Measurements from ENCODE around the gene CSKMT. TPM values are rescaled to one million over a fixed set of nuclear protein-coding genes. Genes with fewer than 3 reads are reported as not detected.
"Not testable (repeated sequence)": the region's sequence is repeated elsewhere in the genome, so short reads cannot be mapped to it uniquely, and the experiment has no call there.

Gene CSKMT
- total and polyA plus RNA-seq, 4 experiments from 2014 or later = 3.0 to 32.3 (median 17.6) TPM

DNA sequence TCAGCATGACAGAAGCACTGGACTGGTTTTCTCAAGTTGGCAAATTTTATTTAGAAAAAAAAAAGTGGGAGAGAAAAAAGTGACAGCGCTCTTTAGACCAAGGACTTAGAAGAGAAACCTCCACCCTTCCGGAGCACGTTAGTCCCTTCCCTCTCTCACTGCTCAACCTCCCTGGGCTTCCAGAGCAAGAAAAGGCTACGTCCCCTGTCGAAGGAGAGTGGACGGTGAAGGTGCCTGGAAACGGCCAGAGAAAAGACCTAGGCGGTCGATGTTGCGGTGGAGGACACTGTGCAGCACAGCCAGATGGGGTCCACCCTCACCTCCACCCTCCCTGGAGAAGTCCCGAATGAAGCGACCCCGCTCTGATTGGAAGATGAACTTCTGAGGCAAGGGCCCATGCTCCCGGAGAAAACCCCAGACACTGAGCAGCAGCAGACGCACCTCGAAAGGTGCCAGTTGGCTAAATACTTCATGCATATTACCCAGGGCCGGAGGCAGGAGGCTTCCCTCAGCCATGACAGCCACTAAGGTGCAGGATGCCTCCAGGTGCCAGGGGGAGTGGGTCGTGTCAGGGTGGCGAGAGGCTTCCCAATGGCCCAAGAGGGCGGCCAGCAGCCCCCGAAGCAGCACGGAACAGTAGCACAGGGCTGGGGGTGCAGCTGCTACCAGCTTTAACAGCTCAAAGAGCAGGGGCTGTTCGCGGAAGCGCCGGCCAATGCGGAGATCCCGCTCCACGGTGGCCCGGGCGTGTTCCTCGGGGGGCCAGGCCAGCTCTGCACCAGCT lies 18.1 kb upstream of the CSKMT start:
- Mint-ChIP-seq H3K27me3 (no peaks in the 10 kb centered on the region), H3K36me3 (peaks cover 0 to 32% of the 10 kb centered on the region in 2 donors), H3K27ac (peak overlapping the region; percentile 84 to 99 (median 97)), H3K4me1 (peaks cover 14 to 51% (median 29%) of the 10 kb centered on the region in 4 donors), H3K9me3 (no peaks in the 10 kb centered on the region), H3K4me3 (peak overlapping the region; percentile 93 to 99 (median 95))
- ChIA-PET POLR2A (ENCODE audit: partially characterized antibody) (interaction anchor here (0.6 to 11.8 kb wide), 38 partner anchors 8 to 235 kb away, joined by 3 to 162 read pairs (median 8); partner anchors contain the start of genes B3GAT3, BSCL2, C11orf98 and CSKMT), CTCF (ENCODE audit: partially characterized antibody) (interaction anchor here (1.0 to 2.1 kb wide), 5 partner anchors 9 to 56 kb away, joined by 3 to 7 read pairs (median 3); partner anchors contain the start of gene TUT1)
- Histone ChIP-seq H3K27me3 (ENCODE audit: insufficient read depth, low read length) (no peaks in the 10 kb centered on the region), H3K4me1 (ENCODE audit: insufficient read depth, low read length) (peaks cover 41% of the 10 kb centered on the region), H3K27ac (ENCODE audit: low read depth, low read length) (peak overlapping the region; percentile 92), H3K9me3 (ENCODE audit: control insufficient read depth in 1 of 2, low read length in 2 of 2) (no peaks in the 10 kb centered on the region), H3K36me3 (ENCODE audit: insufficient read depth, low read length) (peaks cover 22% of the 10 kb centered on the region), H3K4me3 (ENCODE audit: low read length in 2 of 2) (peak overlapping the region in 1 of 2 donors; percentile 55)
- DNase-seq = no peak
- intact Hi-C loops (cut with micrococcal nuclease) = loop anchor here (1.0 to 2.0 kb wide), 5 partner anchors 18 to 62 kb away; partner anchors contain the start of genes C11orf98, CSKMT, EML3 and TUT1

DNA sequence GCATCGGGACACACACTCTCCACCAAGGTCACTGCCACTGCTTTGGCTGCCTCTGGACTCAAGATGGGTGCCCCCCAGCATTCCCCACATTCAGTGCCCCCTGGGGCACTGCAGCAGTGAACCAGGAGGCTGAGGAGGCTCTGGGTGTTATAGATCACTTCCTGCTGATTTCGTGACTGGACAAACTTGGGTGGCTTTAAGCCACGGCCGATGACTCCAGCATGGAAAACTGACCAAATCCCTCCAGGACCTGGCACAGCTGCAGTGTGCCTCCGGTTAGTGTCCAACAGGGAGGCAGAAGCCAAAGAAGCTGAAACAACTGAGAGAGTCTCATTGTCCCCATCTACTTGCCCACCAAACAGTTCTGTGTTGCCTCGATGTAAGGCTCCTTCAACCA lies 17.5 kb upstream of the CSKMT start:
- CTCF ChIA-PET (ENCODE audit: partially characterized antibody) = interaction anchor here (1.1 to 2.1 kb wide), 3 partner anchors 36 to 55 kb away, joined by 3 to 8 read pairs (median 5); no protein-coding TSS in a partner anchor
- Mint-ChIP-seq H3K9me3 (no peaks in the 10 kb centered on the region), H3K27me3 (no peaks in the 10 kb centered on the region), H3K4me3 (no peak overlapping the region), H3K27ac (peak overlapping the region in 2 of 7 donors; percentile 35 to 57), H3K36me3 (peaks cover 0 to 34% of the 10 kb centered on the region in 2 donors), H3K4me1 (peaks cover 18 to 57% (median 34%) of the 10 kb centered on the region in 4 donors)
- Histone ChIP-seq H3K36me3 (ENCODE audit: insufficient read depth, low read length) (peaks cover 21% of the 10 kb centered on the region), H3K4me1 (ENCODE audit: insufficient read depth, low read length) (peaks cover 47% of the 10 kb centered on the region), H3K27me3 (ENCODE audit: insufficient read depth, low read length) (no peaks in the 10 kb centered on the region), H3K27ac (ENCODE audit: low read depth, low read length) (no peak overlapping the region), H3K4me3 (ENCODE audit: low read length in 2 of 2) (no peak overlapping the region), H3K9me3 (ENCODE audit: control insufficient read depth in 1 of 2, low read length in 2 of 2) (no peaks in the 10 kb centered on the region)
- intact Hi-C loops (cut with micrococcal nuclease) = loop anchor here (2.0 kb wide), 2 partner anchors 17 to 57 kb away; partner anchors contain the start of genes C11orf98, CSKMT and TUT1
- no peak for DNase-seq
- POLR2A ChIA-PET (ENCODE audit: partially characterized antibody) = interaction anchor here (0.7 to 11.8 kb wide), 14 partner anchors 16 to 208 kb away, joined by 3 to 162 read pairs (median 9); partner anchors contain the start of genes B3GAT3, C11orf98, CSKMT and EEF1G

DNA sequence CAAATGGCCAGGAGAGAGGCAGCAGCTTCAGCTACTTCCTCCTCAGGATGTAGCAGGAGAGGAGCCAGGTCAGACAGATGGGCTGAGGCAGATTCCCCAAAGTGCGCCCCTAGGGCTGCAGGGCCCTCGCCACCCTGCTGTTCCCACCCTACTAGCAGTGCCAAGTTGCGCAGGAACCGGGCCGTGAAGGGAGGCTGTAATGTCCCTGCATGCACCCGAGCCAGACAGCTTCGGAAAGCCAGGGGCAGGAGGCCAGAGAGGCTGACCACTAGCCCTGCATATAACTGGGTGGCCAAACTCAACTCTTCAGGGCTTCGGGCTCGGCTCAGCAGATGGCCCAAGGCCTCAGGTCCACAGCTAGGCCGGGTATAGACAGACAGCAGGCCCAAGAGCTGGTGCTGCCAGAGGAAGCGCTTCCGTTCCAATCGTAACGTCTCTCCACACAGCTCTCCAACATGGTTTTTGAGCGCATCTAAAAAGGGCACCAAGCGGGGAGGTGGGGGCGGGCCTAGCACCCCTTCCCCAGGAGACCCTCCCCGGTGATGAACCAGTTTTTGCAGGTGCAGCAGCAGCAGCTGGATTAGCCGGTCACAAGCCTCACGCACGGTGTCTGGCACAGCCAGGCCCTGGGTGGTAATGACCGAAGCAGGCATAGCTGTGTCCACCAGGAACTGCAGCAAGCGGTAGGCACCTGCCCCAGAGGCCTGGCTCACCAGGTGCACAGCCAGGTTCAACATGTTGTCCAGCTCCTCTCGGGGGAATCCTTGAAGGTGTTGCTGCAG lies 16.7 kb upstream of the CSKMT start:
- H3K27ac ChIP-seq (ENCODE audit: low read depth, low read length) = no peak overlapping the region
- Mint-ChIP-seq H3K4me3 (no peak overlapping the region), H3K36me3 (peaks cover 0 to 36% of the 10 kb centered on the region in 2 donors), H3K27ac (peak overlapping the region in 1 of 7 donors; percentile 40), H3K4me1 (peaks cover 19 to 63% (median 35%) of the 10 kb centered on the region in 4 donors), H3K9me3 (peaks cover 0 to 2% (median 0%) of the 10 kb centered on the region in 8 donors), H3K27me3 (no peaks in the 10 kb centered on the region)
- CTCF ChIA-PET (ENCODE audit: partially characterized antibody) = interaction anchor here (1.1 to 2.1 kb wide), 5 partner anchors 16 to 56 kb away, joined by 3 to 8 read pairs (median 5); partner anchors contain the start of genes C11orf98 and CSKMT
- H3K9me3 ChIP-seq (ENCODE audit: control insufficient read depth in 1 of 2, low read length in 2 of 2) = no peaks in the 10 kb centered on the region
- POLR2A ChIA-PET (ENCODE audit: partially characterized antibody) = interaction anchor here (0.7 to 11.8 kb wide), 17 partner anchors 12 to 207 kb away, joined by 3 to 162 read pairs (median 6); partner anchors contain the start of genes B3GAT3, C11orf98, CSKMT and EEF1G
- no peak overlapping the region for H3K4me3 ChIP-seq (ENCODE audit: low read length in 2 of 2)
- H3K4me1 ChIP-seq (ENCODE audit: insufficient read depth, low read length) = peaks cover 48% of the 10 kb centered on the region
- peaks cover 18% of the 10 kb centered on the region for H3K36me3 ChIP-seq (ENCODE audit: insufficient read depth, low read length)
- DNase-seq = no peak
- H3K27me3 ChIP-seq (ENCODE audit: insufficient read depth, low read length) = no peaks in the 10 kb centered on the region
- intact Hi-C loops (cut with micrococcal nuclease) = no loop called here

- Histone ChIP-seq H3K27me3 (ENCODE audit: insufficient read depth, low read length) (no peaks in the 10 kb centered on the region), H3K9me3 (ENCODE audit: control insufficient read depth in 1 of 2, low read length in 2 of 2) (no peaks in the 10 kb centered on the region), H3K36me3 (ENCODE audit: insufficient read depth, low read length) (peaks cover 18% of the 10 kb centered on the region), H3K4me3 (ENCODE audit: low read length in 2 of 2) (no peak overlapping the region), H3K4me1 (ENCODE audit: insufficient read depth, low read length) (peaks cover 48% of the 10 kb centered on the region), H3K27ac (ENCODE audit: low read depth, low read length) (no peak overlapping the region)
- Mint-ChIP-seq H3K36me3 (peaks cover 0 to 39% of the 10 kb centered on the region in 2 donors), H3K4me1 (peaks cover 21 to 67% (median 38%) of the 10 kb centered on the region in 4 donors), H3K9me3 (peaks cover 0 to 6% (median 0%) of the 10 kb centered on the region in 8 donors), H3K4me3 (peak overlapping the region in 2 of 8 donors; percentile 17 to 39), H3K27me3 (no peaks in the 10 kb centered on the region), H3K27ac (peak overlapping the region in 1 of 7 donors; percentile 66)
- CTCF ChIA-PET (ENCODE audit: partially characterized antibody) = interaction anchor here (0.5 to 2.1 kb wide), 5 partner anchors 16 to 233 kb away, joined by 3 to 8 read pairs (median 5); partner anchors contain the start of genes C11orf98 and CSKMT
- POLR2A ChIA-PET (ENCODE audit: partially characterized antibody) = interaction anchor here (0.8 to 11.8 kb wide), 14 partner anchors 13 to 207 kb away, joined by 3 to 162 read pairs (median 8); partner anchors contain the start of genes B3GAT3, C11orf98, CSKMT and EEF1G
- no peak for DNase-seq
- intact Hi-C loops (cut with micrococcal nuclease) = no loop called here
Observed at GRCh38 chr11:62648967-62649364, 16.1 kb upstream of the CSKMT start.

GRCh38 chr11:62649486-62649885 lies 15.6 kb upstream of the CSKMT start:
- Mint-ChIP-seq H3K27me3 (no peaks in the 10 kb centered on the region), H3K36me3 (peaks cover 0 to 36% of the 10 kb centered on the region in 2 donors), H3K4me3 (peak overlapping the region in 1 of 8 donors; percentile 30), H3K27ac (peak overlapping the region in 3 of 7 donors; percentile 29 to 83 (median 55)), H3K4me1 (peaks cover 20 to 63% (median 38%) of the 10 kb centered on the region in 4 donors), H3K9me3 (peaks cover 0 to 6% (median 0%) of the 10 kb centered on the region in 8 donors)
- H3K27ac ChIP-seq (ENCODE audit: low read depth, low read length) = no peak overlapping the region
- DNase-seq = no peak
- H3K4me3 ChIP-seq (ENCODE audit: low read length in 2 of 2) = no peak overlapping the region
- peaks cover 45% of the 10 kb centered on the region for H3K4me1 ChIP-seq (ENCODE audit: insufficient read depth, low read length)
- H3K9me3 ChIP-seq (ENCODE audit: control insufficient read depth in 1 of 2, low read length in 2 of 2) = no peaks in the 10 kb centered on the region
- POLR2A ChIA-PET (ENCODE audit: partially characterized antibody) = interaction anchor here (1.1 to 11.8 kb wide), 10 partner anchors 13 to 105 kb away, joined by 3 to 162 read pairs (median 10); partner anchors contain the start of genes B3GAT3, C11orf98, CSKMT and EEF1G
- H3K36me3 ChIP-seq (ENCODE audit: insufficient read depth, low read length) = peaks cover 18% of the 10 kb centered on the region
- CTCF ChIA-PET (ENCODE audit: partially characterized antibody) = interaction anchor here (0.5 to 2.1 kb wide), 6 partner anchors 8 to 232 kb away, joined by 3 to 8 read pairs (median 4); partner anchors contain the start of genes C11orf98 and CSKMT
- intact Hi-C loops (cut with micrococcal nuclease) = no loop called here
- H3K27me3 ChIP-seq (ENCODE audit: insufficient read depth, low read length) = no peaks in the 10 kb centered on the region

GRCh38 chr11:62650283-62650682 lies 14.8 kb upstream of the CSKMT start:
- ChIA-PET POLR2A (ENCODE audit: partially characterized antibody) (interaction anchor here (1.1 to 11.8 kb wide), 7 partner anchors 14 to 189 kb away, joined by 4 to 162 read pairs (median 5); partner anchors contain the start of genes C11orf98, CSKMT, EEF1G and TUT1), CTCF (ENCODE audit: partially characterized antibody) (interaction anchor here (1.1 to 1.8 kb wide), 4 partner anchors 9 to 226 kb away, joined by 3 read pairs; partner anchors contain the start of genes C11orf98 and CSKMT)
- H3K27me3 Mint-ChIP-seq; intact Hi-C loops (cut with micrococcal nuclease); H3K4me3 ChIP-seq (ENCODE audit: low read length in 2 of 2); H3K27ac ChIP-seq (ENCODE audit: low read depth, low read length); H3K9me3 Mint-ChIP-seq; DNase-seq; H3K27me3 ChIP-seq (ENCODE audit: insufficient read depth, low read length); H3K9me3 ChIP-seq (ENCODE audit: control insufficient read depth in 1 of 2, low read length in 2 of 2): not testable (repeated sequence)
- H3K36me3 ChIP-seq (ENCODE audit: insufficient read depth, low read length) = peaks cover 18% of the 10 kb centered on the region
- H3K4me3 Mint-ChIP-seq = peak overlapping the region in 1 of 8 donors; percentile 20
- H3K36me3 Mint-ChIP-seq = peaks cover 0 to 33% of the 10 kb centered on the region in 2 donors
- H3K27ac Mint-ChIP-seq = peak overlapping the region in 3 of 7 donors; percentile 55 to 82 (median 78)
- H3K4me1 Mint-ChIP-seq = peaks cover 17 to 57% (median 32%) of the 10 kb centered on the region in 4 donors
- H3K4me1 ChIP-seq (ENCODE audit: insufficient read depth, low read length) = peaks cover 37% of the 10 kb centered on the region

Measured in CD4-positive, alpha-beta memory T cell (primary cell).